ENCODE results near the gene OR1F1. TPM values are rescaled to one million over a fixed set of nuclear protein-coding genes. Genes with fewer than 3 reads are reported as not detected.
"Not testable (repeated sequence)": the region's sequence is repeated elsewhere in the genome, so short reads cannot be mapped to it uniquely, and the experiment has no call there.

OR1F1 gene
- total RNA-seq (not detected), polyA plus RNA-seq (not detected)
- long read RNA-seq, donor 1, result 0 reads
- long read RNA-seq, donor 2, result 0 reads
- long read RNA-seq, donor 3, result 0 reads

GRCh38 chr16:3187798-3188674 lies at the start of gene OR1F1:
Gene OR1F1 (plus strand): TSS chr16:3188204.
- no peak for TF ChIP-seq POLR2A (IDR thresholded peaks at IDR 0.05)
- TF ChIP-seq, protein P1, sequence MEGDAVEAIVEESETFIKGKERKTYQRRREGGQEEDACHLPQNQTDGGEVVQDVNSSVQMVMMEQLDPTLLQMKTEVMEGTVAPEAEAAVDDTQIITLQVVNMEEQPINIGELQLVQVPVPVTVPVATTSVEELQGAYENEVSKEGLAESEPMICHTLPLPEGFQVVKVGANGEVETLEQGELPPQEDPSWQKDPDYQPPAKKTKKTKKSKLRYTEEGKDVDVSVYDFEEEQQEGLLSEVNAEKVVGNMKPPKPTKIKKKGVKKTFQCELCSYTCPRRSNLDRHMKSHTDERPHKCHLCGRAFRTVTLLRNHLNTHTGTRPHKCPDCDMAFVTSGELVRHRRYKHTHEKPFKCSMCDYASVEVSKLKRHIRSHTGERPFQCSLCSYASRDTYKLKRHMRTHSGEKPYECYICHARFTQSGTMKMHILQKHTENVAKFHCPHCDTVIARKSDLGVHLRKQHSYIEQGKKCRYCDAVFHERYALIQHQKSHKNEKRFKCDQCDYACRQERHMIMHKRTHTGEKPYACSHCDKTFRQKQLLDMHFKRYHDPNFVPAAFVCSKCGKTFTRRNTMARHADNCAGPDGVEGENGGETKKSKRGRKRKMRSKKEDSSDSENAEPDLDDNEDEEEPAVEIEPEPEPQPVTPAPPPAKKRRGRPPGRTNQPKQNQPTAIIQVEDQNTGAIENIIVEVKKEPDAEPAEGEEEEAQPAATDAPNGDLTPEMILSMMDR (IDR thresholded peaks at IDR 0.05), result no peak
- H3K27me3 ChIP-seq, result peaks cover 54 to 100% (median 97%) of the 10 kb centered on the region in 9 donors
- no peak for DNase-seq
- no peak for ATAC-seq
- 2 to 4% (median 2%) methylated on average over 51 of the region's 51 CpGs for WGBS, 4 donors
- H3K27ac ChIP-seq, result no peak within 1 kb of the TSS
- peaks cover 0 to 45% (median 16%) of the 10 kb centered on the region in 12 donors for H3K4me1 ChIP-seq
- no peaks in the 10 kb centered on the region for H3K36me3 ChIP-seq
- intact Hi-C loops (cut with DNase I), result loop anchor here in 2 of 10 donors (10.0 kb wide), 1 partner anchor 317 kb away; the partner anchor contains the start of gene CLUAP1 (in 2 of the 2)
- peak within 1 kb of the TSS in 9 of 12 donors; percentile 1 to 39 (median 23) for H3K4me3 ChIP-seq
- H3K9me3 ChIP-seq, result no peaks in the 10 kb centered on the region

GRCh38 chr16:3138342-3138741 lies 49.7 kb upstream of the OR1F1 start:
- no peak overlapping the region for H3K27ac ChIP-seq
- no peaks in the 10 kb centered on the region for H3K9me3 ChIP-seq
- ATAC-seq (no peak), DNase-seq (peak in 2 of 5 donors; percentile 21 to 51)
- 83 to 89% (median 85%) methylated on average over 19 to 21 of the region's 21 CpGs for WGBS, 4 donors
- H3K4me3 ChIP-seq, result no peak overlapping the region
- peaks cover 0 to 56% (median 36%) of the 10 kb centered on the region in 9 donors for H3K36me3 ChIP-seq
- no peak for TF ChIP-seq POLR2A (IDR thresholded peaks at IDR 0.05)
- TF ChIP-seq, protein P1 (IDR thresholded peaks at IDR 0.05), result no peak
- H3K27me3 ChIP-seq, result no peaks in the 10 kb centered on the region
- intact Hi-C loops (cut with DNase I), result no loop called here
- peaks cover 3 to 34% (median 22%) of the 10 kb centered on the region in 12 donors for H3K4me1 ChIP-seq

GRCh38 chr16:3138823-3139426 lies 49.1 kb upstream of the OR1F1 start:
- Histone ChIP-seq H3K4me3 (no peak overlapping the region), H3K4me1 (peaks cover 0 to 32% (median 19%) of the 10 kb centered on the region in 12 donors), H3K36me3 (peaks cover 0 to 56% (median 36%) of the 10 kb centered on the region in 9 donors), H3K27ac (no peak overlapping the region), H3K9me3 (no peaks in the 10 kb centered on the region), H3K27me3 (no peaks in the 10 kb centered on the region)
- ATAC-seq (no peak), DNase-seq (no peak)
- WGBS, 4 donors, result 84 to 93% (median 88%) methylated on average over 14 of the region's 14 CpGs
- TF ChIP-seq POLR2A (IDR thresholded peaks at IDR 0.05), result no peak
- TF ChIP-seq, protein P1 (IDR thresholded peaks at IDR 0.05), result no peak
- intact Hi-C loops (cut with DNase I), result no loop called here

GRCh38 chr16:3139561-3139960 lies 48.4 kb upstream of the OR1F1 start:
- peaks cover 0 to 56% (median 36%) of the 10 kb centered on the region in 9 donors for H3K36me3 ChIP-seq
- not testable (repeated sequence) for H3K4me3 ChIP-seq, DNase-seq

More at GRCh38 chr16:3139561-3139960, 48.4 kb upstream of the OR1F1 start:
- H3K27ac ChIP-seq; H3K27me3 ChIP-seq; ATAC-seq; H3K9me3 ChIP-seq; intact Hi-C loops (cut with DNase I): not testable (repeated sequence)
- H3K4me1 ChIP-seq, result peaks cover 0 to 35% (median 20%) of the 10 kb centered on the region in 12 donors
- 90 to 94% (median 91%) methylated on average over 9 of the region's 9 CpGs for WGBS, 4 donors
